H1 (cell line): ENCODE results near the gene AGPS. TPM values are rescaled to one million over a fixed set of nuclear protein-coding genes. Genes with fewer than 3 reads are reported as not detected.

ENCODE experiments used
- CTCF ChIA-PET: fragments of 300-600 bp; sonication (Branson Sonifier 250); formaldehyde crosslinking; loops from one replicate; lab custom pipeline; 2021; ENCODE audit not compliant: partially characterized antibody; lab: Charles Lee
- POLR2A ChIA-PET: fragments of 300-600 bp; sonication (Branson Sonifier 250); formaldehyde crosslinking; loops from one replicate; lab custom pipeline; 2021; ENCODE audit warnings: inconsistent platforms; ENCODE audit not compliant: partially characterized antibody; lab: Charles Lee
- DNase-seq, 2 experiments: peaks; one replicate each; pipeline versions ENCODE4 v3.0.0 to v3.0.0-alpha.2; 2010 to 2022; ENCODE audit warnings: low spot score in 2 of 2, low read depth in 1 of 2, mixed read lengths in 1 of 2
- FAIRE-seq: peaks from 2 replicates; lab custom pipeline; 2011; peaks lifted over from hg19 to GRCh38; lab: Jason Lieb, UNC
- H2AFZ ChIP-seq: 2 replicates; pipeline ENCODE4 v1.8.1; 2012; ENCODE audit warnings: low read length, inconsistent platforms
- H2AK5ac ChIP-seq: 2 replicates; pipeline ENCODE4 v1.6.1; 2013; ENCODE audit warnings: low read depth, low read length
- H2BK120ac ChIP-seq: replicated peaks from 2 replicates; pipeline ENCODE3; 2013; ENCODE audit warnings: low read depth, low read length, inconsistent platforms
- H2BK12ac ChIP-seq: 2 replicates; pipeline ENCODE4 v1.6.1; 2013; ENCODE audit warnings: low read depth, low read length
- H2BK15ac ChIP-seq: 2 replicates; pipeline ENCODE4 v1.6.1; 2013; ENCODE audit warnings: low read length
- H2BK20ac ChIP-seq: 2 replicates; pipeline ENCODE4 v1.6.1; 2013; ENCODE audit warnings: low read length
- H2BK5ac ChIP-seq: 2 replicates; pipeline ENCODE4 v1.6.1; 2013; ENCODE audit warnings: low read depth, low read length
- H3K14ac ChIP-seq: 2 replicates; pipeline ENCODE4 v1.6.1; 2013; ENCODE audit warnings: inconsistent platforms; ENCODE audit not compliant: insufficient read length
- H3K18ac ChIP-seq: 2 replicates; pipeline ENCODE4 v1.6.1; 2013; ENCODE audit warnings: low read length; ENCODE audit errors: extremely low read depth
- H3K23ac ChIP-seq: 2 replicates; pipeline ENCODE4 v1.6.1; 2013; ENCODE audit warnings: inconsistent platforms; ENCODE audit not compliant: insufficient read length
- H3K23me2 ChIP-seq: 2 replicates; pipeline ENCODE4 v1.6.1; 2013; ENCODE audit warnings: low read depth, low read length
- H3K27ac ChIP-seq: 2 replicates; pipeline ENCODE4 v1.6.1; 2011; ENCODE audit warnings: low read depth, low read length, inconsistent platforms
- H3K27me3 ChIP-seq, 4 experiments: replicated peaks in 1 of 4; 1 replicate in 1 of 4; 2 replicates in 3 of 4; pipeline versions ENCODE4 v1.6.1 to v1.8.1; 2011 to 2013; ENCODE audit warnings: low read length in 3 of 4, mild to moderate bottlenecking in 3 of 4, inconsistent platforms in 2 of 4, mixed read lengths in 2 of 4, moderate library complexity in 1 of 4; ENCODE audit not compliant: control insufficient read depth in 3 of 4, insufficient read depth in 3 of 4; ENCODE audit errors: extremely low read depth in 1 of 4
- H3K36me3 ChIP-seq, 4 experiments: 2 replicates each; pipeline versions ENCODE4 v1.6.1 to v1.8.1; 2011 to 2013; ENCODE audit warnings: mild to moderate bottlenecking in 4 of 4, low read length in 3 of 4, moderate library complexity in 2 of 4, control low read depth in 1 of 4, inconsistent platforms in 1 of 4; ENCODE audit not compliant: insufficient read depth in 4 of 4, control insufficient read depth in 2 of 4
- H3K4ac ChIP-seq: replicated peaks from 2 replicates; pipeline ENCODE3; 2013; ENCODE audit warnings: low read length, low read depth, mixed read lengths, inconsistent platforms; ENCODE audit not compliant: insufficient read length
- H3K4me1 ChIP-seq, 4 experiments: replicated peaks in 1 of 4; 1 replicate in 1 of 4; 2 replicates in 3 of 4; pipeline versions ENCODE4 v1.6.1 to v1.8.1; 2011 to 2013; ENCODE audit warnings: low read length in 3 of 4, inconsistent platforms in 2 of 4, mixed read lengths in 1 of 4; ENCODE audit not compliant: insufficient read depth in 4 of 4, control insufficient read depth in 3 of 4
- H3K4me2 ChIP-seq, 2 experiments: 2 replicates each; pipeline versions ENCODE4 v1.6.1 to v1.8.1; 2011 to 2013; ENCODE audit warnings: low read depth in 2 of 2, low read length in 2 of 2, control low read depth in 1 of 2, inconsistent platforms in 1 of 2, mild to moderate bottlenecking in 1 of 2; ENCODE audit not compliant: insufficient read depth in 1 of 2
- H3K4me3 ChIP-seq, 4 experiments: fragments of 200-600, 300-600 bp in 1 of 4; sonication (generic), shearing (Covaris generic), sonication (Bioruptor Twin) in 1 of 4; 2 replicates each; pipeline versions ENCODE4 v1.5.1 to v1.8.1; 2011 to 2016; ENCODE audit warnings: low read length in 4 of 4, low read depth in 3 of 4, control low read depth in 2 of 4, inconsistent platforms in 2 of 4, mild to moderate bottlenecking in 2 of 4, mixed read lengths in 1 of 4, moderate library complexity in 1 of 4; ENCODE audit not compliant: insufficient read depth in 2 of 4; ENCODE audit errors: extremely low read depth in 1 of 4
- H3K56ac ChIP-seq: replicated peaks from 2 replicates; pipeline ENCODE3; 2013; ENCODE audit warnings: low read depth, mild to moderate bottlenecking, mixed read lengths, low read length, inconsistent platforms; ENCODE audit not compliant: insufficient read length
- H3K79me1 ChIP-seq: 2 replicates; pipeline ENCODE4 v1.6.1; 2013; ENCODE audit warnings: low read depth, low read length, control low read depth
- H3K79me2 ChIP-seq, 2 experiments: 2 replicates each; pipeline versions ENCODE4 v1.6.1 to v1.8.1; 2012 to 2013; ENCODE audit warnings: low read length in 2 of 2, mild to moderate bottlenecking in 2 of 2, inconsistent platforms in 1 of 2; ENCODE audit not compliant: insufficient read depth in 2 of 2, control insufficient read depth in 1 of 2
- H3K9ac ChIP-seq, 4 experiments: replicated peaks in 1 of 4; 1 replicate in 1 of 4; 2 replicates in 3 of 4; pipeline versions ENCODE4 v1.6.1 to v1.8.1; 2011 to 2013; ENCODE audit warnings: low read depth in 3 of 4, low read length in 3 of 4, control low read depth in 2 of 4, mild to moderate bottlenecking in 2 of 4, moderate library complexity in 2 of 4, inconsistent platforms in 1 of 4; ENCODE audit errors: extremely low read depth in 1 of 4
- H3K9me3 ChIP-seq, 2 experiments: 2 replicates each; pipeline versions ENCODE4 v1.6.1 to v1.8.1; 2012 to 2013; ENCODE audit warnings: mild to moderate bottlenecking in 2 of 2, moderate library complexity in 2 of 2, control low read depth in 1 of 2, inconsistent platforms in 1 of 2, low read depth in 1 of 2, low read length in 1 of 2, mixed read lengths in 1 of 2; ENCODE audit not compliant: insufficient read depth in 2 of 2
- H4K20me1 ChIP-seq, 2 experiments: replicated peaks in 1 of 2; 2 replicates each; pipeline versions ENCODE3 to v1.8.1; 2011 to 2013; ENCODE audit warnings: inconsistent platforms in 2 of 2, low read length in 2 of 2, mild to moderate bottlenecking in 1 of 2; ENCODE audit not compliant: insufficient read depth in 2 of 2, control insufficient read depth in 1 of 2
- H4K5ac ChIP-seq: 2 replicates; pipeline ENCODE4 v1.6.1; 2013; ENCODE audit warnings: low read length, low read depth, mixed read lengths, inconsistent platforms; ENCODE audit not compliant: insufficient read length
- H4K8ac ChIP-seq: 2 replicates; pipeline ENCODE4 v1.8.0; 2013; ENCODE audit warnings: mild to moderate bottlenecking, moderate library complexity, low read length, inconsistent platforms; ENCODE audit not compliant: insufficient read depth; ENCODE audit errors: extremely low read depth
- H4K91ac ChIP-seq: replicated peaks from 2 replicates; pipeline ENCODE3; 2013; ENCODE audit warnings: low read length, mixed read lengths, inconsistent platforms; ENCODE audit not compliant: insufficient read length
- CBX5 ChIP-seq: fragments of 300-800, 300-1000 bp; sonication (generic); IDR thresholded peaks from 2 replicates; pipeline ENCODE4 v1.7.1; 2016; ENCODE audit warnings: antibody characterized with exemption, low read length, low read depth
- CTBP2 ChIP-seq: IDR thresholded peaks from 2 replicates; pipeline ENCODE4 v1.7.0; 2011; ENCODE audit warnings: borderline replicate concordance, mild to moderate bottlenecking, moderate library complexity, mixed read lengths, low read length; ENCODE audit not compliant: insufficient read depth, insufficient read length
- JUN ChIP-seq: IDR thresholded peaks from 2 replicates; pipeline ENCODE4 v1.6.1; 2011; ENCODE audit warnings: low read depth, mild to moderate bottlenecking, improper control_type of control experiment, low read length
- MAFK ChIP-seq: IDR thresholded peaks from 2 replicates; pipeline ENCODE4 v1.6.1; 2012; ENCODE audit warnings: low read depth, mild to moderate bottlenecking, improper control_type of control experiment, low read length
- POU5F1 ChIP-seq: IDR thresholded peaks from 2 replicates; pipeline ENCODE4 v1.6.1; 2011; ENCODE audit warnings: low read depth, mild to moderate bottlenecking, low read length, moderate library complexity
- RNF2 ChIP-seq: fragments of 200-900, 300-1000 bp; sonication (generic); IDR thresholded peaks from 2 replicates; pipeline ENCODE4 v1.7.1; 2016; ENCODE audit warnings: borderline replicate concordance, low read depth, mild to moderate bottlenecking, antibody characterized with exemption, low read length; ENCODE audit not compliant: poor library complexity, severe bottlenecking; ENCODE audit errors: missing control alignments
- SIN3A ChIP-seq, 2 experiments: IDR thresholded peaks in 1 of 2; conservative IDR thresholded peaks in 1 of 2; 2 replicates each; pipeline ENCODE4 v1.6.1; 2011 to 2012; ENCODE audit warnings: low read length in 2 of 2, improper control_type of control experiment in 1 of 2, low read depth in 1 of 2, mild to moderate bottlenecking in 1 of 2
- SIRT6 ChIP-seq: IDR thresholded peaks from one replicate; pipeline ENCODE4 v1.7.1; 2012; ENCODE audit warnings: low read length, inconsistent platforms
- SP4 ChIP-seq: IDR thresholded peaks from 2 replicates; pipeline ENCODE4 v1.6.1; 2012; ENCODE audit warnings: low read length, inconsistent platforms
- TAF1 ChIP-seq: IDR thresholded peaks from 2 replicates; pipeline ENCODE4 v1.6.1; 2011; ENCODE audit warnings: mild to moderate bottlenecking, low read depth, low read length
- TBP ChIP-seq: IDR thresholded peaks from 2 replicates; pipeline ENCODE4 v1.6.1; 2011; ENCODE audit warnings: low read depth, low read length, improper control_type of control experiment
- WGBS, 2 experiments: shearing (Covaris generic) in 1 of 2; methylation state at CpG; one replicate each; pipeline versions ENCODE4 v1.1.6 to v1.1.7; 2013 to 2015; ENCODE audit warnings: low lambda C conversion rate in 2 of 2, mixed read lengths in 2 of 2, inconsistent platforms in 1 of 2, low coverage in 1 of 2, missing lambda C conversion rate in 1 of 2; ENCODE audit not compliant: insufficient replicate concordance in 2 of 2, insufficient coverage in 1 of 2, insufficient read length in 1 of 2; ENCODE audit errors: extremely low coverage in 1 of 2, missing lambda C conversion rate in 1 of 2; 5-methylcytosine and 5-hydroxymethylcytosine counted together
- polyA plus RNA-seq, 7 experiments: library from polyadenylated mRNA; depleted of rRNA in 3 of 7; stranded (reverse) in 5 of 7; unstranded in 2 of 7; fragments of >200 nt in 5 of 7; fragments of 200-250 nt in 2 of 7; gene quantifications; 1 replicate in 5 of 7; 2 replicates in 1 of 7; 4 replicates in 1 of 7; pipeline versions ENCODE4 v1.2.1 to v1.2.3, GENCODE V29; 2011 to 2013; ENCODE audit warnings: missing spikeins in 2 of 7, mixed read lengths in 2 of 7
- total RNA-seq: library from RNA; stranded (reverse); fragmentation: NEBNext Ultra II Directional; extraction: Animal tissue kit (Norgen Biotek cat#: 25700); gene quantifications from 2 replicates; pipeline ENCODE4 v1.2.1, GENCODE V29; 2021
- TF ChIP-seq, protein P1 (sequence below): IDR thresholded peaks from 2 replicates; pipeline ENCODE4 v1.6.1; 2011; ENCODE audit warnings: low read length, improper control_type of control experiment

AGPS gene
- total and polyA plus RNA-seq, 2 of the 8 experiments (the other 6 are each of a cell fraction or from before 2014, with no cell fraction given): 7.3 to 57.8 TPM

DNA sequence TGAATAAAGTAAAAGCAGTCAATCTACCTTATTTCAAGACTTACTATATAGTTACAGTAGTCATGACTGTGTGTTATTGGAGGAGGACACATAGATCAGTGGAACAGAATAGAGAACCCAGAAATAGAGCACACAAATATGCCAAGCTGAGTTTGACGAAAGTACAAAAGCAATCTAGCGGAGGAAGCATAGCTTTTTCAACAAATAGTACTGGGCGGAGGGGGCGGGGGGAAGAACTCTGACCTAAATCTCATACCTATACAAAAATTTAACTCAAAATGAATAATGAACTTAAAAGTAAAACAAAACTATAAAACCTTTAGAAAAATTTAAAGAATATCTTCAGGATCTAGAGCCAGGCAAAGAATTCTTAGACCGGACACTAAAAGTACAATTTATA lies 139.1 kb downstream of the AGPS start:
- H3K4me3 ChIP-seq: no peak overlapping the region
- H2BK12ac ChIP-seq: no peak overlapping the region
- H4K8ac ChIP-seq: no peak overlapping the region
- no peak overlapping the region for H3K14ac ChIP-seq
- H3K4ac ChIP-seq: no peak overlapping the region
- no peak overlapping the region for H2BK120ac ChIP-seq
- no peaks in the 10 kb centered on the region for H3K23me2 ChIP-seq
- no peaks in the 10 kb centered on the region for H3K9me3 ChIP-seq
- FAIRE-seq (no peak), DNase-seq (no peak)
- H2AK5ac ChIP-seq: no peak overlapping the region
- H4K20me1 ChIP-seq: no peaks in the 10 kb centered on the region
- H2BK15ac ChIP-seq: no peak overlapping the region
- H4K91ac ChIP-seq: no peak overlapping the region
- no peaks in the 10 kb centered on the region for H3K79me1 ChIP-seq
- WGBS, 2 experiments: 93% methylated on average over 5 of the region's 5 CpGs; no CpG with 5 or more reads in 1 of the 2 experiments
- H3K79me2 ChIP-seq: no peaks in the 10 kb centered on the region
- H3K9ac ChIP-seq: no peak overlapping the region
- no peak overlapping the region for H3K23ac ChIP-seq
- H3K4me2 ChIP-seq: no peak overlapping the region
- H3K56ac ChIP-seq: no peak overlapping the region
- H3K27me3 ChIP-seq: no peaks in the 10 kb centered on the region
- H4K5ac ChIP-seq: no peak overlapping the region
- H2AFZ ChIP-seq: no peak overlapping the region
- no peak overlapping the region for H2BK20ac ChIP-seq
- H3K18ac ChIP-seq: no peak overlapping the region
- no peak overlapping the region for H3K27ac ChIP-seq
- CTCF ChIA-PET: interaction anchor here (1.0 kb wide), 1 partner anchor 9 kb away, joined by 6 read pairs; no protein-coding TSS in a partner anchor
- no peak overlapping the region for H2BK5ac ChIP-seq
- POLR2A ChIA-PET: interaction anchor here (1.2 kb wide), 1 partner anchor 10 kb away, joined by 3 read pairs; no protein-coding TSS in a partner anchor
- H3K36me3 ChIP-seq: no peaks in the 10 kb centered on the region; a peak in 1 of 8 replicates
- H3K4me1 ChIP-seq: peaks cover 0 to 4% (median 0%) of the 10 kb centered on the region in 4 experiments; a peak in 2 of 7 replicates
- TF ChIP-seq SP4: no peak
- TF ChIP-seq SIRT6: no peak
- no peak for TF ChIP-seq MAFK
- TF ChIP-seq, protein P1, sequence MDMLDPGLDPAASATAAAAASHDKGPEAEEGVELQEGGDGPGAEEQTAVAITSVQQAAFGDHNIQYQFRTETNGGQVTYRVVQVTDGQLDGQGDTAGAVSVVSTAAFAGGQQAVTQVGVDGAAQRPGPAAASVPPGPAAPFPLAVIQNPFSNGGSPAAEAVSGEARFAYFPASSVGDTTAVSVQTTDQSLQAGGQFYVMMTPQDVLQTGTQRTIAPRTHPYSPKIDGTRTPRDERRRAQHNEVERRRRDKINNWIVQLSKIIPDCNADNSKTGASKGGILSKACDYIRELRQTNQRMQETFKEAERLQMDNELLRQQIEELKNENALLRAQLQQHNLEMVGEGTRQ: no peak
- TF ChIP-seq JUN: no peak
- TF ChIP-seq TBP: no peak
- no peak for TF ChIP-seq SIN3A (conservative IDR thresholded peaks at IDR 0.05 in 1 of 2, IDR thresholded peaks at IDR 0.05 in 1 of 2; ENCODE audit: low read depth in 1 of 2, low read length in 2 of 2)
- no peak for TF ChIP-seq CBX5
- TF ChIP-seq RNF2: no peak
- no peak for TF ChIP-seq TAF1
- TF ChIP-seq CTBP2: no peak
- TF ChIP-seq POU5F1: no peak
